Measurements from ENCODE around the gene SLC2A13. TPM values are rescaled to one million over a fixed set of nuclear protein-coding genes. Genes with fewer than 3 reads are reported as not detected.

SLC2A13 gene
- total RNA-seq, 2 experiments from 2014 or later: 2.1 to 2.3 TPM

Other genes starting within 250 kb of the SLC2A13 start
- gene LRRK2, start 118.9 kb upstream of the SLC2A13 start, total RNA-seq: under 1 TPM; 0.27 to 0.33 TPM

Measured in CD8-positive, alpha-beta T cell (primary cell).